ENCODE measurements around the gene TNFRSF4.

The TNFRSF4 gene

GRCh38 chr1:1245817-1246576 is 32.0 kb upstream of the TNFRSF4 start:
- in situ Hi-C loops (cut with HindIII; ENCODE audit: low sequenced_read_pairs): no loop called here

- in situ Hi-C loops (cut with HindIII; ENCODE audit: low sequenced_read_pairs): no loop called here
These were observed 31.3 kb upstream of the TNFRSF4 start for GRCh38 chr1:1245178-1245816.

- in situ Hi-C loops (cut with HindIII; ENCODE audit: low sequenced_read_pairs): no loop called here
These were observed 30.3 kb upstream of the TNFRSF4 start for GRCh38 chr1:1244192-1244811.

DNA sequence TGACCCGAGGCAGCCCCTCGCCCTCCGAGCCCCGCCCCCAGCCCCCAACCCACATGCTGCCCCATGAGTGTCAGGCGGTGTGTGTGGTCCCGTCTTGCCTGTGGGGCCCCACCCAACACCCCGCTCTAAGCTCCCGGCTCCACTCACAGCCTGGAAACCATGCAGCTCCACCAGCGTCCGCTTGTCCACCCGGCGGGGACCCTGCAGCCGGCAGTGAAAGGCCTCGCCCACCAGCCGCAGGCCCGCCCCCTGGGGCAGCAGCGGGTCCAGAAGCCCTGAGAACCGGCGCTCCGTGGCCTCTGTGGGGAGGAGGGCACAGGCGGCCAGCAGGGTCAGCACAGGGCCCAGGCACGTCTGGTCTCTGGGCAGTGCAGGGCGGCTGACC is 29.8 kb upstream of the TNFRSF4 start:
- in situ Hi-C loops (cut with HindIII; ENCODE audit: low sequenced_read_pairs): no loop called here

GRCh38 chr1:1243266-1243660 is 29.3 kb upstream of the TNFRSF4 start:
- in situ Hi-C loops (cut with HindIII; ENCODE audit: low sequenced_read_pairs): no loop called here

GRCh38 chr1:1242461-1243265 is 28.7 kb upstream of the TNFRSF4 start:
- in situ Hi-C loops (cut with HindIII; ENCODE audit: low sequenced_read_pairs): no loop called here

DNA sequence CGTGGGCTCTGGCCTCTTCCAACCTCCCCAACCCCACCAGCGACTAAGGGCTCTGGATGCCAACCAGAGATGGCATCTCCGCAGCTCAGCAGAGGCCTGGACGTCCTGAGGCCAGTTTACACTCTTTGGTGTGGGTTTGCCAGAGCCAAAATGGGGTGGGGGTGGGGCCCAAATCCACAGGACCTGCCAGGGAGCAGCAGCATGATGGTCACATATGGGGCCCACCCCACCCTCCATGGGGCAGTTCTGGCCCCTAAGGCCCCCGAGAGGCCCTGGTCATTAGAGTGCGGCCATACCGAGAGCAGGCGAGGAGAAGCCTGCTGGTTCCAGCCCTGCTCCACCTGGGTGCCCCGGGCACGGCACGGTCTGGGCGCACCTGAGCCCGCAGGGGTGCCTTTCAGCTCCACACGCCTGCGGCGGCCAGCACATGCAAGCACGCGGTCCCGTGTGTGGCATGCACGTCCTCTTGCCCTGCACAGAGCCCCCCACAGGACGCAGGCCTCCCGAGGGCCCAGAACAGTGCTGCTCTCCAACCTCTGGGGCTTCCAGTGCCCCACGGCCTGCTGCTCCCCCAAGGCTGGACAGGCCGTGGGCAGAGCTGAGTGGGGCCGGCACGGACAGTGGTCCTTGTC is 27.8 kb upstream of the TNFRSF4 start:
- in situ Hi-C loops (cut with HindIII; ENCODE audit: low sequenced_read_pairs): no loop called here

DNA sequence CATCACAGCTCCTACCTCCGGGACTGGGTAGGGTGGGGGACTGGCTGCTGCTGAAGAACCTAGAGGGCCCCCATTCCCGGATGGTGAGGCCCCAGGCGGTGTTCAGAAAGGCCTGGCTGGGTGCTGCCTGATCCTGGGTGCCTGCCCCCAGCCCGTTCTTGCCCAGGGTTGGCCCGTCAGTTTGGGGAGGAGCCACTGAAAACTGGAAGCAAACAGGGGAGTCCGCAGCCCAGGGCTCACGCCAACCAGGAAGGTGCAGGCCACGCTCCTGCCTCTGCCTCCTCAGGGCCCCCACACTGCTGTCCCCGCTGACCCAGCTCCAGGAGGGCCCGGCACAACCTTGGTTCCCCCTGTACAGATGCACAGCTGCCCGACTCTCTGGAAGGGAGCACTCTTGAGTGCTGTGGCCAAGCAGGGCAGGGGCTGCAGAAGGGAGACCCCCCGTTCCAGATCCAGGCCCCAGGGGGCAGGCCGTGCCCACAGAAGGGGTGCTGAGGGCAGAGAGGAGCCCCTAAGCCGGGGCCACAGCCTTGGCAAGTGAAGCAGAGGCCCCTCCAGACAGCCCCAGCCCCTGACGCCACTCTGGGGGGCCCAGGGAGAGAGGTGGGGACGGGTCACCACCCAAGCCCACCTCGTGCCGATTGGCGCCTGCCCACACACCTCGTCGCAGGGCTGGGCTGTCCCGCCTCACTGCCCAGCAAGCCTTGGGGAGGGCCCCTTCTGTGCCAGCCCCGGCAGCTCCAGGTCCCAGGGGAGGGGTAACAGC is 27.1 kb upstream of the TNFRSF4 start:
- in situ Hi-C loops (cut with HindIII; ENCODE audit: low sequenced_read_pairs): no loop called here

DNA sequence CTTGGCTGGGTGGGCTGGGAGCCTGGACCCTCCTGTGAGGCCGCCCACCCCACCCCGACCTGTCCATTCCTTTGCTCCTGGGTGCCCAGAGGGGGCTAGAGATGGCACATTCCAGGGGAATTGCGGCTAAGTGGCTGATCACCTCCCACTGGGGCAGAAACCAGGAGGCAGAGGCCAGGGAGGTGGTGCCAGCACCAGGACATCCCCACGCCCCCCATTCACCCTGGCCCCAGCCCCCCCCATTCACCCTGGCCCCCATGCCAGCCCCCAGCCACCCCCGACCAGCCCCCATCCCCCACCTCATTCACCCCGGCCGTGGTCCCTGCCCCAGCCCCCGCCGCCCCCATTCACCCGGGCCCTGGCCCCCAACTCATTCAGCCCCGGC is 26.4 kb upstream of the TNFRSF4 start:
- in situ Hi-C loops (cut with HindIII; ENCODE audit: low sequenced_read_pairs): no loop called here

- in situ Hi-C loops (cut with HindIII; ENCODE audit: low sequenced_read_pairs): no loop called here
These were observed 25.8 kb upstream of the TNFRSF4 start for GRCh38 chr1:1239614-1240347.

DNA sequence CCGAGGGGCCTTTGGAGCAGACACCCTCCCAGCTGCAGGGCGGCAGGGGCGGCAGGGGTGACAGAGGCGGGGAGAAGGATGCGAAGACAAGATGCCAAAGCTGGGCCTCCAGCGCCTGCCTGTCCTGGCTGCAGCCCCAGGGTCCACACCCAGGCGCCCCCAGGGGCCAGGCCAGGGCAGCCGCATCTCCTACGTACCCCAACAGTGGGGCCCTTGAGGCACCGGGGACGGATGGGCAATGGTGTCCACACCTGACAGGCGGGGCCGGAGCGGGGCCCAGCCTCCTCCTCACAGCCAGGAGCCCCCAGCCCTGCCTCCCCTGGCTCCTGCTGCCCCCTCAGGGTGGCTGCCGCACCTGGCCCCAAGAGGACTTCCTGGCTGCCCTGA is 25.3 kb upstream of the TNFRSF4 start:
- in situ Hi-C loops (cut with HindIII; ENCODE audit: low sequenced_read_pairs): no loop called here

GRCh38 chr1:1238702-1239178 is 24.8 kb upstream of the TNFRSF4 start:
- in situ Hi-C loops (cut with HindIII; ENCODE audit: low sequenced_read_pairs): no loop called here

DNA sequence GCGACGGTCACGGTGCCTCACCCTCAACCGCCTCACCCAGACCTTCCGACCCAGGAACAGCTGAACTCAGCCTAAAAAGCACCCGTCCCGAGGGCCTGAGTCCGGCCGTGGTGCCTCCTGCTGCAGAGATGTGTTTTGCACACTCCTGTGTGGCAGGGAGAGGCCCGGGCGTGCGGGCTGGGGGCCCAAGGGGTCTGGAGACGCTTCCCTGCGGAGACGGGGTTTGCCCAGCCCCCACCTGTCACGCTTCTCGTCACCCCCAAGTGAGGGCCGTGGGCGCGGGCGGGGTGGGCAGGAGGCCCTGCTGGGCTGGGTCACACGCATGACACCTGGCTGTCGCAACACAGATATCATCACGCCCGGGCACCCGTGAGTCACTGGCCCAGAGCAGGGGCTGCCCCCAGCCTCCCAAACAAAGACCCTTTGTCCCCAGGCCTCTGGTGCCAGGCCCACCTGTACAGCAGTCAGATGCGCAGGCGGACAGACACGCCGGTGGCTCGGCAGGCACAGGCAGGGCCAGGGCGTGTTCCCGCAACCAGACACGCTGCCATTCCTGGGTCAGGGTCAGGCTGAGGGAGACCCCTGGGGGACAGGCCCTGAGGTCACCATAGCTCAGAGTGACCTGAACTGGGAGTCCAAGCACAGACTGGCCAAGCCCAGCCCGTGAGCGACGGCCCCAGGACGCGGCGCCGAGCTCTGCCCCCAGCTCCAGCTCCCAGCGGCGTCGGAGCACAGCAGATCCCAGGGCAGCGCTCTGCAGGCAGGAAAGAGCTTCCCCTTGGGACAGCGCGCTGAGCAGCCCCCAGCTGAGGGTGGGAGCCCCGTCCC is 24.1 kb upstream of the TNFRSF4 start:
- in situ Hi-C loops (cut with HindIII; ENCODE audit: low sequenced_read_pairs): no loop called here

- in situ Hi-C loops (cut with HindIII; ENCODE audit: low sequenced_read_pairs): no loop called here
These were observed 23.3 kb upstream of the TNFRSF4 start for GRCh38 chr1:1236945-1237873.

DNA sequence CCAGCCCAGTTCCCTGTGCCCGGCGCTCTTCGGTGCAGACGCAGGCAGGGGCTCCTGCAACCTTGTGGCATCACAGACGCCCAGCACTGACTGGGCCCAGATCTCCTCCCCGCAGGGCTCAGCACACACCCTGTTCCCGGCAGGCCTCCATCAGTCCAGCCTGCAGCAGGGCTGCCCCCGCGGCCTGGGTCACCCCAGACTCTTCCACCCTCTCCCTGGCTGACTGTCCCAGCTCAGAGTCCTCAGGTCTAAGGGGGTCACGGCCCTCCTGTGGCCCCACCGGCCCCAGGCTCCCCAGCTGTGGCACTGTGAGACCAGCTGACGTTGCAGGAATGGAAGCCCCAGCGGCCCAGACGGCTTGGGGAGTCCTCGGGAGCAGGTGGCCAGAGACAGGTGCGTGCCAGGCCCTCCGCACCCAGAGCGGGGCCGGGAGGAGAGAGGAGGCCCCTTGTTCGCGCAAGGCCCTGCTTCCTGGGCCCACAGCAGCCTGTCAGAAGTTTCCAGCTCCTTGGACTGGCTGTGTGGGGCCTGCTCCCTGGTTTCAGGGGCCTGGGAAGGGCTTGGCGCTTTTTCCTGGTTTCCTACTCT is 22.3 kb upstream of the TNFRSF4 start:
- in situ Hi-C loops (cut with HindIII; ENCODE audit: low sequenced_read_pairs): no loop called here

DNA sequence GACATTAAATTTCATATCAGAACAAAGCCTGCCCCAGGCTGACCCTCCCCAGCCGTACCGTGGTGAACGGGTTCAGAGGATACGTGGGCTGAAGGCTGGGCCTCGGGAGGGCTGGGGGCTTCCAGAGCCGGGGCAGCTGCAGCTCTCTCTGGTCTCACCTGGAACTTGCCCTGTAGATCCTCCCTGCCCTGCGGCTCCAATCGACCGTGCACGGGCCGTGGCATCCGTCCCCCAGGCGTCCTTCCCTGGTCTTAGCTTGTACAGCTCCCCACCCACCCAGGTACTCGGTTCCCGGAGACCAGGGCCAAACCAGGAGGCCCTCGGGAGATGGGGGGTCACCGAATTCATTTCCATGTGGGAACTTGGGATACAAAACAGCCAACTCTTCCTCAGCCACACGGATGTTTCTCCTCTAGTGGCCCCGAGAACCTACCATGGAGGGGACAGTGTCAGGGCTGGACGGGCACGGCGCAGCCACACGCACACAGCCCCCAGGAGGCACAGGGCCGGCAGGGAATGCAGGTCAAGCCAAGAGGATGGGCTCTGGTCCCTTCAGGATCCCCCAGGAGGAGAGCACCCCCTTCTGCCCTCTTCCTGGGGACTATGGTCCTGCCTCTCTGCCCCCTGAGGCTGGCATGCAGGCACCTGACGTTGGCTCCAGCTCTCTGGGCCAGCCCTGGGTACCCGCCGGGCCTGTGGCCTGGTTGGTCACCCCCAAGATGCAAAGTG is 21.2 kb upstream of the TNFRSF4 start:
- in situ Hi-C loops (cut with HindIII; ENCODE audit: low sequenced_read_pairs): no loop called here
